Measurements from ENCODE around the gene NPM1.

GRCh38 chr5:171365351-171365750 is 22.3 kb upstream of the NPM1 start:
- no peak for TF ChIP-seq EZH2 (optimal IDR thresholded peaks at IDR 0.05; ENCODE audit: low read depth, low read length)
- TF ChIP-seq EZH2phosphoT487 (IDR thresholded peaks at IDR 0.05; ENCODE audit: low read length): no peak
- TF ChIP-seq, protein P1, sequence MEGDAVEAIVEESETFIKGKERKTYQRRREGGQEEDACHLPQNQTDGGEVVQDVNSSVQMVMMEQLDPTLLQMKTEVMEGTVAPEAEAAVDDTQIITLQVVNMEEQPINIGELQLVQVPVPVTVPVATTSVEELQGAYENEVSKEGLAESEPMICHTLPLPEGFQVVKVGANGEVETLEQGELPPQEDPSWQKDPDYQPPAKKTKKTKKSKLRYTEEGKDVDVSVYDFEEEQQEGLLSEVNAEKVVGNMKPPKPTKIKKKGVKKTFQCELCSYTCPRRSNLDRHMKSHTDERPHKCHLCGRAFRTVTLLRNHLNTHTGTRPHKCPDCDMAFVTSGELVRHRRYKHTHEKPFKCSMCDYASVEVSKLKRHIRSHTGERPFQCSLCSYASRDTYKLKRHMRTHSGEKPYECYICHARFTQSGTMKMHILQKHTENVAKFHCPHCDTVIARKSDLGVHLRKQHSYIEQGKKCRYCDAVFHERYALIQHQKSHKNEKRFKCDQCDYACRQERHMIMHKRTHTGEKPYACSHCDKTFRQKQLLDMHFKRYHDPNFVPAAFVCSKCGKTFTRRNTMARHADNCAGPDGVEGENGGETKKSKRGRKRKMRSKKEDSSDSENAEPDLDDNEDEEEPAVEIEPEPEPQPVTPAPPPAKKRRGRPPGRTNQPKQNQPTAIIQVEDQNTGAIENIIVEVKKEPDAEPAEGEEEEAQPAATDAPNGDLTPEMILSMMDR (IDR thresholded peaks at IDR 0.05; ENCODE audit: low read length): peak; percentile 33; the same call in 1 of the 2 replicates
